Pons (tissue), 1 donor: Measurements from ENCODE around the gene KCNK4.
"Not testable (repeated sequence)": the region's sequence is repeated elsewhere in the genome, so short reads cannot be mapped to it uniquely, and the experiment has no call there.

Experiments
- DNase-seq: peaks from one replicate; pipeline ENCODE4 v3.0.0-alpha.2; 2016; ENCODE audit warnings: low spot score

Gene KCNK4

GRCh38 chr11:64291262-64291751, at the start of gene KCNK4:
KCNK4 (plus strand) TSS chr11:64291302; CDS start chr11:64293019, 1,717 bp downstream.
- no peak for DNase-seq

- DNase-seq = no peak
Observed at GRCh38 chr11:64241491-64242374, 49.4 kb upstream of the KCNK4 start.

- no peak for DNase-seq
Observed at GRCh38 chr11:64243236-64243854, 47.8 kb upstream of the KCNK4 start.

GRCh38 chr11:64244107-64244506, 47.0 kb upstream of the KCNK4 start:
- no peak for DNase-seq

GRCh38 chr11:64244966-64245365, 46.1 kb upstream of the KCNK4 start:
- no peak for DNase-seq

GRCh38 chr11:64245401-64245796, 45.7 kb upstream of the KCNK4 start:
- DNase-seq = no peak

- DNase-seq = no peak
Observed at GRCh38 chr11:64245797-64246620, 45.1 kb upstream of the KCNK4 start.

- not testable (repeated sequence) for DNase-seq
Observed at GRCh38 chr11:64246621-64246870, 44.6 kb upstream of the KCNK4 start.

- DNase-seq = no peak
Observed at GRCh38 chr11:64246871-64247728, 44.0 kb upstream of the KCNK4 start, which contains the start of gene PPP1R14B. PPP1R14B (minus strand) TSS chr11:64246943; CDS start chr11:64246673, 270 bp downstream.

GRCh38 chr11:64247729-64248531, 43.2 kb upstream of the KCNK4 start:
- DNase-seq = no peak

- DNase-seq = no peak
Observed at GRCh38 chr11:64248578-64248977, 42.5 kb upstream of the KCNK4 start.

- DNase-seq = no peak
Observed at GRCh38 chr11:64249038-64249437, 42.1 kb upstream of the KCNK4 start.

GRCh38 chr11:64249563-64250414, 41.3 kb upstream of the KCNK4 start:
- no peak for DNase-seq

- DNase-seq = no peak
Observed at GRCh38 chr11:64250415-64251015, 40.6 kb upstream of the KCNK4 start.

- DNase-seq = no peak
Observed at GRCh38 chr11:64251016-64251752, 39.9 kb upstream of the KCNK4 start, which contains the start of gene PLCB3. PLCB3 (plus strand) TSS chr11:64251530; CDS start chr11:64251650, 120 bp downstream.

GRCh38 chr11:64251753-64252002, 39.4 kb upstream of the KCNK4 start:
- no peak for DNase-seq

GRCh38 chr11:64252003-64252872, 38.9 kb upstream of the KCNK4 start:
- DNase-seq = no peak

- no peak for DNase-seq
Observed at GRCh38 chr11:64253043-64253442, 38.1 kb upstream of the KCNK4 start.
